Hair follicle dermal papilla cell (primary cell): ENCODE measurements around the gene GAS7. TPM values are rescaled to one million over a fixed set of nuclear protein-coding genes. Genes with fewer than 3 reads are reported as not detected.

Source experiments
- total RNA-seq: library from RNA; depleted of rRNA; stranded (reverse); fragments of >200 nt; gene quantifications from 2 replicates; pipeline ENCODE4 v1.2.3, GENCODE V29; 2012

Gene GAS7
- total RNA-seq, result 32.1 and 48.0 TPM in 2 replicates

GRCh38 chr17:10198509-10199249 is at the start of gene GAS7:
TSS of gene GAS7 (minus strand) at chr17:10198606.

GRCh38 chr17:9905078-9905415 is 293.4 kb downstream of the GAS7 start, which contains the start of gene RCVRN:
TSS of gene RCVRN (minus strand) at chr17:9905271. CDS start at chr17:9905180, 91 bp downstream.

Other genes with a start within 250 kb of the GAS7 start
- not detected in 2 replicates for gene MYH13, start 174.4 kb upstream of the GAS7 start, total RNA-seq
- gene MYH8, start 223.3 kb upstream of the GAS7 start, total RNA-seq, result not detected in 2 replicates